HG03354 (cell line): ENCODE measurements around the gene BMPER.

Experiments
- ATAC-seq: cut with Tn5 transposase; IDR thresholded peaks from one replicate; pipeline ENCODE4 v1.9.1; 2021; ENCODE audit warnings: mild to moderate bottlenecking; ENCODE audit not compliant: unreplicated experiment, poor library complexity, severe bottlenecking

BMPER gene

GRCh38 chr7:34080513-34080912 is 175.2 kb downstream of the BMPER start:
- ATAC-seq = no peak

GRCh38 chr7:34081935-34082334 is 176.6 kb downstream of the BMPER start:
- no peak for ATAC-seq

- no peak for ATAC-seq
Measured at GRCh38 chr7:34083440-34083839, 178.1 kb downstream of the BMPER start.

GRCh38 chr7:34084651-34085050 is 179.3 kb downstream of the BMPER start:
- no peak for ATAC-seq

GRCh38 chr7:34086064-34086463 is 180.7 kb downstream of the BMPER start:
- ATAC-seq = no peak

- ATAC-seq = no peak
Measured at GRCh38 chr7:34086981-34087380, 181.6 kb downstream of the BMPER start.

- ATAC-seq = no peak
Measured at GRCh38 chr7:34087892-34088891, 182.9 kb downstream of the BMPER start.

GRCh38 chr7:34090816-34091215 is 185.5 kb downstream of the BMPER start:
- ATAC-seq = no peak

GRCh38 chr7:34091321-34091917 is 186.1 kb downstream of the BMPER start:
- ATAC-seq = peak; percentile 69

- no peak for ATAC-seq
Measured at GRCh38 chr7:34093276-34093675, 187.9 kb downstream of the BMPER start.

- ATAC-seq = no peak
Measured at GRCh38 chr7:34096198-34096651, 190.9 kb downstream of the BMPER start.

- ATAC-seq = no peak
Measured at GRCh38 chr7:34096777-34097176, 191.4 kb downstream of the BMPER start.

- ATAC-seq = no peak
Measured at GRCh38 chr7:34100661-34101060, 195.3 kb downstream of the BMPER start.

GRCh38 chr7:34104115-34104514 is 198.8 kb downstream of the BMPER start:
- ATAC-seq = no peak

- no peak for ATAC-seq
Measured at GRCh38 chr7:34104992-34105391, 199.7 kb downstream of the BMPER start.

GRCh38 chr7:34107276-34107675 is 201.9 kb downstream of the BMPER start:
- ATAC-seq = no peak

- no peak for ATAC-seq
Measured at GRCh38 chr7:34108165-34108564, 202.8 kb downstream of the BMPER start.

- ATAC-seq = no peak
Measured at GRCh38 chr7:34109936-34110780, 204.8 kb downstream of the BMPER start.

GRCh38 chr7:34111031-34111430 is 205.7 kb downstream of the BMPER start:
- no peak for ATAC-seq

- no peak for ATAC-seq
Measured at GRCh38 chr7:34115503-34115902, 210.2 kb downstream of the BMPER start.
